Measurements from ENCODE around the gene METTL21C. TPM values are rescaled to one million over a fixed set of nuclear protein-coding genes. Genes with fewer than 3 reads are reported as not detected.

METTL21C gene
- total RNA-seq, 2 donors from 2014 or later = not detected

GRCh38 chr13:102687520-102687919 is 7.3 kb downstream of the METTL21C start:
- TF ChIP-seq POLR2A (IDR thresholded peaks at IDR 0.05) (no peak), POLR2AphosphoS5 (IDR thresholded peaks at IDR 0.05) (no peak)
- TF ChIP-seq, protein P1, sequence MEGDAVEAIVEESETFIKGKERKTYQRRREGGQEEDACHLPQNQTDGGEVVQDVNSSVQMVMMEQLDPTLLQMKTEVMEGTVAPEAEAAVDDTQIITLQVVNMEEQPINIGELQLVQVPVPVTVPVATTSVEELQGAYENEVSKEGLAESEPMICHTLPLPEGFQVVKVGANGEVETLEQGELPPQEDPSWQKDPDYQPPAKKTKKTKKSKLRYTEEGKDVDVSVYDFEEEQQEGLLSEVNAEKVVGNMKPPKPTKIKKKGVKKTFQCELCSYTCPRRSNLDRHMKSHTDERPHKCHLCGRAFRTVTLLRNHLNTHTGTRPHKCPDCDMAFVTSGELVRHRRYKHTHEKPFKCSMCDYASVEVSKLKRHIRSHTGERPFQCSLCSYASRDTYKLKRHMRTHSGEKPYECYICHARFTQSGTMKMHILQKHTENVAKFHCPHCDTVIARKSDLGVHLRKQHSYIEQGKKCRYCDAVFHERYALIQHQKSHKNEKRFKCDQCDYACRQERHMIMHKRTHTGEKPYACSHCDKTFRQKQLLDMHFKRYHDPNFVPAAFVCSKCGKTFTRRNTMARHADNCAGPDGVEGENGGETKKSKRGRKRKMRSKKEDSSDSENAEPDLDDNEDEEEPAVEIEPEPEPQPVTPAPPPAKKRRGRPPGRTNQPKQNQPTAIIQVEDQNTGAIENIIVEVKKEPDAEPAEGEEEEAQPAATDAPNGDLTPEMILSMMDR (IDR thresholded peaks at IDR 0.05) = no peak
- Histone ChIP-seq H3K27ac (no peak overlapping the region), H3K9me3 (no peaks in the 10 kb centered on the region), H3K36me3 (no peaks in the 10 kb centered on the region), H3K27me3 (replicated peaks; ENCODE audit: insufficient read depth) (peaks cover 3% of the 10 kb centered on the region), H3K4me3 (no peak overlapping the region), H3K4me1 (replicated peaks) (no peaks in the 10 kb centered on the region)
- DNase-seq (ENCODE audit: low spot score) = no peak
- WGBS = 37% methylated on average over 7 of the region's 7 CpGs
- intact Hi-C loops (cut with DNase I) = no loop called here

- no peaks in the 10 kb centered on the region for H3K36me3 ChIP-seq
- intact Hi-C loops (cut with DNase I) = no loop called here
- H3K4me3 ChIP-seq = no peak overlapping the region
- no peaks in the 10 kb centered on the region for H3K9me3 ChIP-seq
- no peak overlapping the region for H3K27ac ChIP-seq
- no peak for DNase-seq (ENCODE audit: low spot score)
- TF ChIP-seq, protein P1 (IDR thresholded peaks at IDR 0.05) = no peak
- TF ChIP-seq POLR2A (IDR thresholded peaks at IDR 0.05) = no peak
- TF ChIP-seq POLR2AphosphoS5 (IDR thresholded peaks at IDR 0.05) = no peak
- no peaks in the 10 kb centered on the region for H3K4me1 ChIP-seq (replicated peaks)
- 58% methylated on average over 3 of the region's 3 CpGs for WGBS
- H3K27me3 ChIP-seq (replicated peaks; ENCODE audit: insufficient read depth) = peaks cover 2% of the 10 kb centered on the region
These were observed 8.8 kb downstream of the METTL21C start for GRCh38 chr13:102686024-102686423.

DNA sequence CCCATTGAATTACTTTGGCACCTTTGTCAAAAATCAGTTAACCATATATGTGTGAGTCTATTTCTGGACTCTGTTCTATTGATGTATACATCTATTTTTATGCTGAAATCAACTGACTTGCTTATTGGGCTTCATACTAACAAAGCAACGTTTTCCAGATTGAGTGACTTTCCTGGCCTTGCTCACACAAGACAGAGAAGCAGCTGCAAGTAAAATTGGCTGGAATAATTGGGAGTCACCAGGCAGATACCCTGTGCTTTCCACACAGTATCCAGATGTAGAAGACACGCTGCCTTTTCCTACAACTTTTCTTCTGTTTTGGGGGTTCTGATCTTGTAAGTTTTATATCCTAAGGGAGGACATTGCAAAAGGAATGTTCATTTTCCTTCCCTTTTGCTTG is 11.2 kb downstream of the METTL21C start:
- TF ChIP-seq, protein P1 (IDR thresholded peaks at IDR 0.05) = no peak
- no peak for TF ChIP-seq POLR2AphosphoS5 (IDR thresholded peaks at IDR 0.05)
- TF ChIP-seq POLR2A (IDR thresholded peaks at IDR 0.05) = no peak
- 74% methylated on average over 2 of the region's 2 CpGs for WGBS
- H3K36me3 ChIP-seq = no peaks in the 10 kb centered on the region
- H3K27ac ChIP-seq = no peak overlapping the region
- H3K9me3 ChIP-seq = no peaks in the 10 kb centered on the region
- intact Hi-C loops (cut with DNase I) = no loop called here
- no peak overlapping the region for H3K4me3 ChIP-seq
- H3K27me3 ChIP-seq (replicated peaks; ENCODE audit: insufficient read depth) = no peaks in the 10 kb centered on the region
- no peaks in the 10 kb centered on the region for H3K4me1 ChIP-seq (replicated peaks)
- DNase-seq (ENCODE audit: low spot score) = no peak

DNA sequence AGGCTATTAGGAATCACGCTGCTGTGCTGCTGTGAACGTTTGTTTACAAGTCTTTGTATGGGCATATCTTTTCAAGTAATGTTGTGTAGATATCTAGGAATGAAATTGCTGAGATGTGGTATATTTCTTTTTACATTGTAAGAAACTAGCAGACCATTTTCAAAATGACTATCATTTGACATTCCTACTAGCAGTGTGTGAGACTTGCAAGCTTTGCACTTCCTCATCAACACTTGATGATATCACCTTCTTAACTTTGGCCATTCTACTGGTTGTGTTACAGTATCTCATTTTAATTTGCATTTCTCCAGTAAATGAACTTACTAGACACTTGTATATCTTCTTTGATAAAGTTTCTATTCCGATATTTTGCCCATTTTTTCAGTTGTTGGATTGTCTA is 12.1 kb downstream of the METTL21C start:
- no peak for DNase-seq (ENCODE audit: low spot score)
- Histone ChIP-seq H3K4me1 (replicated peaks) (no peaks in the 10 kb centered on the region), H3K36me3 (no peaks in the 10 kb centered on the region), H3K27me3 (replicated peaks; ENCODE audit: insufficient read depth) (no peaks in the 10 kb centered on the region), H3K27ac (no peak overlapping the region), H3K4me3 (no peak overlapping the region), H3K9me3 (no peaks in the 10 kb centered on the region)
- intact Hi-C loops (cut with DNase I) = no loop called here
- no peak for TF ChIP-seq POLR2AphosphoS5 (IDR thresholded peaks at IDR 0.05)
- 76% methylated on average over 3 of the region's 3 CpGs for WGBS

DNA sequence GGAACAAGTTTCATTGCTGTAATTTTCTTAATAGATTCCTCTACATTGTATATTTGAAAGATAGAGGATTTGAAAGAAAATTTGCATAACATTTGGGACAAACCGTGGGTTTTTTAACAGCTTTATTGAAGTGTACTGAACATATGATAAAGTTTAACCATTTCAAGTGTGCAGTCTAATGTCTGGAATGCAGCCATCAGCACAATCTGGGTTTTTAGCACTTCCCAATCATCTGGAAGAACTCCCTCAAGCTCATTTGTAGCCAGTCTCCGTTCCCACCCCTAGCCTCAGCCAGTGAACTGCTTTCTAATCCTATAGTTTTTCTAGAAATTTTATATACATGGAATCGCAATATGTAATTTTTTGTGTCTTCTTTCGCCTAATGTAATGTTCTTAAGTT is 12.6 kb downstream of the METTL21C start:
- no peaks in the 10 kb centered on the region for H3K9me3 ChIP-seq
- intact Hi-C loops (cut with DNase I) = no loop called here
- no peaks in the 10 kb centered on the region for H3K4me1 ChIP-seq (replicated peaks)
- no peaks in the 10 kb centered on the region for H3K27me3 ChIP-seq (replicated peaks; ENCODE audit: insufficient read depth)
- no peaks in the 10 kb centered on the region for H3K36me3 ChIP-seq
- no peak overlapping the region for H3K27ac ChIP-seq
- DNase-seq (ENCODE audit: low spot score) = no peak
- TF ChIP-seq, protein P1 (IDR thresholded peaks at IDR 0.05) = no peak
- TF ChIP-seq POLR2A (IDR thresholded peaks at IDR 0.05) = no peak
- no peak for TF ChIP-seq POLR2AphosphoS5 (IDR thresholded peaks at IDR 0.05)
- no peak overlapping the region for H3K4me3 ChIP-seq
- 71% methylated on average over 4 of the region's 4 CpGs for WGBS
